Heart right ventricle (tissue), 16 donors: Measurements from ENCODE around the gene GALNT4. TPM values are rescaled to one million over a fixed set of nuclear protein-coding genes. Genes with fewer than 3 reads are reported as not detected.

Source experiments
- ATAC-seq, 8 donors: fragments of 200-7000 bp; cut with Tn5 transposase; one replicate each; pipeline ENCODE4 v1.9.1; 2020; ENCODE audit warnings: mild to moderate bottlenecking in 8 of 8, moderate library complexity in 8 of 8, moderate number of reproducible peaks in 1 of 8
- DNase-seq, 2 donors: peaks; one replicate each; pipeline ENCODE4 v3.0.0-alpha.2; 2020
- H3K27ac ChIP-seq, 10 donors: fragments of 200-600 bp; sonication (generic) in 2 of 10; one replicate each; pipeline versions ENCODE4 v1.5.0 to v1.8.0; 2020 to 2022; ENCODE audit warnings: mild to moderate bottlenecking in 3 of 10
- H3K27me3 ChIP-seq, 7 donors: fragments of 200-600 bp; one replicate each; pipeline ENCODE4 v1.8.0; 2021 to 2022; ENCODE audit warnings: mild to moderate bottlenecking in 2 of 7
- H3K36me3 ChIP-seq, 9 donors: fragments of 200-600 bp; sonication (generic) in 1 of 9; one replicate each; pipeline versions ENCODE4 v1.5.0 to v1.8.0; 2020 to 2022; ENCODE audit warnings: mild to moderate bottlenecking in 2 of 9
- H3K4me1 ChIP-seq, 9 donors: fragments of 200-600 bp; sonication (generic) in 1 of 9; one replicate each; pipeline versions ENCODE4 v1.5.0 to v1.8.0; 2020 to 2022; ENCODE audit warnings: mild to moderate bottlenecking in 4 of 9
- H3K4me3 ChIP-seq, 10 donors: fragments of 200-600 bp; sonication (generic) in 2 of 10; one replicate each; pipeline versions ENCODE4 v1.5.0 to v1.8.0; 2020 to 2022; ENCODE audit warnings: mild to moderate bottlenecking in 7 of 10, moderate library complexity in 2 of 10
- H3K9me3 ChIP-seq, 11 donors: fragments of 200-600 bp in 10 of 11; sonication (generic) in 2 of 11; one replicate each; pipeline versions ENCODE4 v1.5.0 to v1.8.0; 2013 to 2022; ENCODE audit warnings: mild to moderate bottlenecking in 2 of 11, control low read depth in 1 of 11, moderate library complexity in 1 of 11
- WGBS, 2 donors: extraction: QIAGEN DNeasy Blood & Tissue Kit; methylation state at CpG; one replicate each; pipeline ENCODE4 v1.1.7; 2013; ENCODE audit warnings: inconsistent platforms in 1 of 2; 5-methylcytosine and 5-hydroxymethylcytosine counted together
- intact Hi-C, 10 donors: fragments of 100-400 bp; cut with DNase I; formaldehyde crosslinking; loops; one replicate each; pipeline versions ENCODE4 v1.11.1 to v1.14.2; 2022
- polyA plus RNA-seq, 2 donors: library from polyadenylated mRNA; stranded (reverse); fragments of 200-250 nt; gene quantifications; one replicate each; pipeline ENCODE4 v1.2.3, GENCODE V29; 2013
- total RNA-seq, 10 donors: library from RNA; stranded (reverse); fragmentation: NEBNext Ultra II Directional in 3 of 10; extraction: Animal tissue kit (Norgen Biotek cat#: 25700) in 3 of 10; gene quantifications; one replicate each; pipeline versions ENCODE4 v1.2.1 to v1.2.4, GENCODE V29; 2021 to 2023
- TF ChIP-seq, protein P1 (sequence below), 9 donors: fragments of 200-600 bp; sonication (generic) in 2 of 9; IDR thresholded peaks; one replicate each; pipeline versions ENCODE4 v1.5.0 to v1.8.0; 2021 to 2022; ENCODE audit warnings: antibody characterized with exemption in 9 of 9, mild to moderate bottlenecking in 5 of 9, moderate library complexity in 1 of 9
- donor health status: Arrhythmogenic right ventricular cardiomyopathy.
- donor health status: ischemic (EF 13 %, LVEDD 7.1; RV severe dilation, severe dysfunction).
- donor health status: healthy with polysubstance abuse.
- donor health status: DM: no; HTN: yes; CAD: no.
- donor health status: DM: no; HTN: no; CAD: no.
- donor health status: ischemic (EF 25% LVEDD 6.9; RV normal size, moderate dysfunction).
- donor health status: ischemic (EF 25% LVEDD 5.7; RV mildly dilated, moderate dysfunction).
- donor health status: healthy.
- donor health status: DM: yes; HTN: yes; CAD: no.
- donor health status: Ischemic cardiomyopathy.
- donor health status: ischemic (EF 35%, LVEDD 5.7; RV mildly dilated, moderate dysfunction).
- donor health status: nonischemic (EF 11% LVEDD 7.7; RV severe dilation, severe dysfunction).
- donor health status: DM: yes; HTN: yes; CAD: no.
- donor health status: PGD.
- donor health status: ischemic (EF 29% LVEDD 5.4; RV normal size, mild dysfunction).
- donor health status: nonischemic (EF 23%, LVEDD 6.1; RV moderate dilation, normal function).

The GALNT4 gene
- total and polyA plus RNA-seq, 12 donors = 1.2 to 3.8 (median 2.1) TPM

DNA sequence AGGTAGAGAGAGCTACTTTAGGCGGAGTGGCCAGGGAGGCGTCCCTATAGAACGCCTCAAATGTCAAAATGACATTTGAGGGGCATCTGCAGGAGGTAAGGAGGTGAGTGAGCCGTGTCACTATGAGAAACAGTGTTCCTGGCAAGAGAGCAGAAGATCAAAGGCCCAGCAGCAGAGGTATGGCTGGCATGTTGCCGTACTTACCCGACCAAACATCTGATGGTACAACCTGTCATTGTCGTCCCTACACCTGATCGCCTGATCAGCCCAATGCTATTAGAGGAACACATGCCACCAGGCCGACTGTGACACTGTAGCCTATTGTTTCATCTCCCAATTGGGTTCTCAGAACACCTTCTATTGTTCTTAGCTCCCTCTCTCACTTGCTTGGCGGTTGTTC is 35.2 kb upstream of the GALNT4 start:
- ATAC-seq = no peak
- DNase-seq = no peak
- WGBS, 2 donors = 89 to 92% methylated on average over 10 of the region's 10 CpGs

DNA sequence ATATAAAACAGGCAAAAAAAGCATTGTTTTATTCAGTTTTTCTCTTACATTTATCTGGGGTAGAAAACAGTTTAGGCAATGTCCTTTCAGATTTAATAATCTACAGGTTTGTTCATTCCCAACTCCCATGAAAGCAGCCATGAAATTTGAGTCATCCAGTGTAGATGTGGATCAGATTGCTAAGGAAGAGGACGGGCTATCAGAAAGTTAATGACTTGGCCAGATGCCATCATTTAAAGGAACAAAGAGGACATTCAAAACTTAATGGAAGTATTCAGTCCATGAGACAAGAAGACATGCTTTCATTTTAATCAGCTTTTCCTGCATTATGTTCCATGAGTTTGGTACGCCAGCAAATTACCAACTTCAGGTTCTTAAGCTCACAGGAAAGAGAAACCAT is 32.4 kb upstream of the GALNT4 start:
- ATAC-seq = no peak
- Histone ChIP-seq H3K4me3 (no peak overlapping the region), H3K27me3 (no peaks in the 10 kb centered on the region), H3K27ac (no peak overlapping the region), H3K36me3 (no peaks in the 10 kb centered on the region), H3K9me3 (no peaks in the 10 kb centered on the region), H3K4me1 (peaks cover 0 to 3% (median 0%) of the 10 kb centered on the region in 9 donors)
- TF ChIP-seq, protein P1, sequence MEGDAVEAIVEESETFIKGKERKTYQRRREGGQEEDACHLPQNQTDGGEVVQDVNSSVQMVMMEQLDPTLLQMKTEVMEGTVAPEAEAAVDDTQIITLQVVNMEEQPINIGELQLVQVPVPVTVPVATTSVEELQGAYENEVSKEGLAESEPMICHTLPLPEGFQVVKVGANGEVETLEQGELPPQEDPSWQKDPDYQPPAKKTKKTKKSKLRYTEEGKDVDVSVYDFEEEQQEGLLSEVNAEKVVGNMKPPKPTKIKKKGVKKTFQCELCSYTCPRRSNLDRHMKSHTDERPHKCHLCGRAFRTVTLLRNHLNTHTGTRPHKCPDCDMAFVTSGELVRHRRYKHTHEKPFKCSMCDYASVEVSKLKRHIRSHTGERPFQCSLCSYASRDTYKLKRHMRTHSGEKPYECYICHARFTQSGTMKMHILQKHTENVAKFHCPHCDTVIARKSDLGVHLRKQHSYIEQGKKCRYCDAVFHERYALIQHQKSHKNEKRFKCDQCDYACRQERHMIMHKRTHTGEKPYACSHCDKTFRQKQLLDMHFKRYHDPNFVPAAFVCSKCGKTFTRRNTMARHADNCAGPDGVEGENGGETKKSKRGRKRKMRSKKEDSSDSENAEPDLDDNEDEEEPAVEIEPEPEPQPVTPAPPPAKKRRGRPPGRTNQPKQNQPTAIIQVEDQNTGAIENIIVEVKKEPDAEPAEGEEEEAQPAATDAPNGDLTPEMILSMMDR (IDR thresholded peaks at IDR 0.05) = no peak
- DNase-seq = no peak
- intact Hi-C loops = no loop called here
- WGBS, 2 donors = 37 to 53% methylated on average over 2 of the region's 2 CpGs

More for the DNA sequence above, 35.2 kb upstream of the GALNT4 start:
- peaks cover 0 to 3% (median 0%) of the 10 kb centered on the region in 9 donors for H3K4me1 ChIP-seq
- H3K36me3 ChIP-seq = no peaks in the 10 kb centered on the region
- peaks cover 0 to 4% (median 0%) of the 10 kb centered on the region in 7 donors for H3K27me3 ChIP-seq
- H3K4me3 ChIP-seq = no peak overlapping the region
- no peak overlapping the region for H3K27ac ChIP-seq
- intact Hi-C loops = no loop called here
- H3K9me3 ChIP-seq = no peaks in the 10 kb centered on the region
- TF ChIP-seq, protein P1 (IDR thresholded peaks at IDR 0.05) = no peak

DNA sequence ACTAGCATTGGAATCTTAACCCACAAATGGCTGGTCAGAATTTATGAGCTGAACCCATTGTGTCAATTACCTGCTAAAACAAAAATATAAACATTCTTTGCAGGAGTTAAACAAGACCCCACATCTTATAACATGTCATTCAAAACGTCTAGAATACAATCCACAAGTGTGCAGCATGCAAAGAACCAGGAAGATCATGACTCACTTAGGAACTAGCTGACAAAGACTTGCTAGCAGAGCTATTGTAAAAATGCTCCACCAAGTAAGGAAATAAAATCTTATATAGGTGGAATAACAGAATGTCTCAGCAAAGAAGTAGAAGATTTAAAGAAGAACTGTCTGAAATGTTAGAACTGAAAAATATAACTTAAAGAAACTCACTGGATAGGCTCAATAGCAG is 27.8 kb upstream of the GALNT4 start:
- Histone ChIP-seq H3K9me3 (no peaks in the 10 kb centered on the region), H3K36me3 (no peaks in the 10 kb centered on the region), H3K27me3 (no peaks in the 10 kb centered on the region), H3K4me1 (peaks cover 0 to 3% (median 0%) of the 10 kb centered on the region in 9 donors), H3K4me3 (no peak overlapping the region), H3K27ac (no peak overlapping the region)
- intact Hi-C loops = no loop called here
- WGBS, 2 donors = 39 to 45% methylated on average over 1 of the region's 1 CpG
- no peak for DNase-seq
- no peak for ATAC-seq
- TF ChIP-seq, protein P1 (IDR thresholded peaks at IDR 0.05) = no peak

- Histone ChIP-seq H3K27ac (no peak overlapping the region), H3K36me3 (no peaks in the 10 kb centered on the region), H3K4me3 (no peak overlapping the region), H3K9me3 (no peaks in the 10 kb centered on the region), H3K4me1 (no peaks in the 10 kb centered on the region), H3K27me3 (no peaks in the 10 kb centered on the region)
- intact Hi-C loops = no loop called here
- TF ChIP-seq, protein P1 (IDR thresholded peaks at IDR 0.05) = no peak
- ATAC-seq = no peak
- no peak for DNase-seq
- WGBS, 2 donors = 94 to 97% methylated on average over 2 of the region's 2 CpGs
These were observed 27.2 kb upstream of the GALNT4 start for GRCh38 chr12:89551747-89552146.
